Left ventricle myocardium inferior (tissue), 1 donor: Measurements from ENCODE around the gene PCNX2. TPM values are rescaled to one million over a fixed set of nuclear protein-coding genes. Genes with fewer than 3 reads are reported as not detected.

Source experiments
- DNase-seq: peaks from one replicate; pipeline ENCODE4 v3.0.0-alpha.2; 2020
- H3K27ac ChIP-seq: fragments of 200-600 bp; replicated peaks from 2 replicates; pipeline ENCODE4 v1.8.0; 2021
- H3K27me3 ChIP-seq: fragments of 200-600 bp; 2 replicates; pipeline ENCODE4 v1.8.0; 2021; ENCODE audit warnings: low read depth
- H3K36me3 ChIP-seq: fragments of 200-600 bp; 2 replicates; pipeline ENCODE4 v1.8.0; 2021
- H3K4me1 ChIP-seq: fragments of 200-600 bp; 2 replicates; pipeline ENCODE4 v1.8.0; 2021
- H3K4me3 ChIP-seq: fragments of 200-600 bp; 2 replicates; pipeline ENCODE4 v1.8.0; 2021; ENCODE audit warnings: mild to moderate bottlenecking, moderate library complexity
- H3K9me3 ChIP-seq: fragments of 200-600 bp; replicated peaks from 2 replicates; pipeline ENCODE4 v1.8.0; 2021
- CTCF ChIP-seq: fragments of 200-600 bp; IDR thresholded peaks from 2 replicates; pipeline ENCODE4 v1.8.0; 2021; ENCODE audit warnings: antibody characterized with exemption, mild to moderate bottlenecking, borderline replicate concordance
- intact Hi-C: fragments of 100-400 bp; cut with micrococcal nuclease; formaldehyde crosslinking; loops from one replicate; pipeline ENCODE4 v1.11.0; 2022
- total RNA-seq: library from RNA; stranded (reverse); fragmentation: NEBNext Ultra II Directional; extraction: Animal tissue kit (Norgen Biotek cat#: 25700); gene quantifications from one replicate; pipeline ENCODE4 v1.2.1, GENCODE V29; 2021
- donor health status: DM: no; HTN: yes; CAD: no; lungs with severe emphysema.

The PCNX2 gene
- total RNA-seq, 1 donor from 2014 or later, result 0.82 TPM

- Histone ChIP-seq H3K27ac (no peak overlapping the region), H3K4me1 (peaks cover 11% of the 10 kb centered on the region), H3K9me3 (no peaks in the 10 kb centered on the region), H3K27me3 (no peaks in the 10 kb centered on the region), H3K4me3 (no peak overlapping the region), H3K36me3 (no peaks in the 10 kb centered on the region)
- no peak for TF ChIP-seq CTCF
- intact Hi-C loops, result no loop called here
- no peak for DNase-seq
Measured at GRCh38 chr1:233251201-233251720, 44.3 kb downstream of the PCNX2 start.

- intact Hi-C loops, result no loop called here
- DNase-seq, result no peak
- H3K4me3 ChIP-seq, result no peak overlapping the region
- no peaks in the 10 kb centered on the region for H3K9me3 ChIP-seq
- no peaks in the 10 kb centered on the region for H3K36me3 ChIP-seq
- TF ChIP-seq CTCF, result no peak
- H3K4me1 ChIP-seq, result peaks cover 13% of the 10 kb centered on the region
- H3K27me3 ChIP-seq, result no peaks in the 10 kb centered on the region
- no peak overlapping the region for H3K27ac ChIP-seq
Measured at GRCh38 chr1:233248014-233248413, 47.5 kb downstream of the PCNX2 start.

- intact Hi-C loops, result no loop called here
- Histone ChIP-seq H3K4me3 (no peak overlapping the region), H3K27ac (no peak overlapping the region), H3K4me1 (peaks cover 18% of the 10 kb centered on the region), H3K9me3 (no peaks in the 10 kb centered on the region), H3K27me3 (no peaks in the 10 kb centered on the region), H3K36me3 (no peaks in the 10 kb centered on the region)
- DNase-seq, result no peak
- TF ChIP-seq CTCF, result no peak
Measured at GRCh38 chr1:233246965-233247364, 48.6 kb downstream of the PCNX2 start.

GRCh38 chr1:233245191-233245765 is 50.2 kb downstream of the PCNX2 start:
- peaks cover 28% of the 10 kb centered on the region for H3K4me1 ChIP-seq
- intact Hi-C loops, result no loop called here
- H3K36me3 ChIP-seq, result no peaks in the 10 kb centered on the region
- H3K4me3 ChIP-seq, result no peak overlapping the region
- no peaks in the 10 kb centered on the region for H3K9me3 ChIP-seq
- no peak overlapping the region for H3K27ac ChIP-seq
- TF ChIP-seq CTCF, result no peak
- H3K27me3 ChIP-seq, result no peaks in the 10 kb centered on the region
- DNase-seq, result no peak

- intact Hi-C loops, result loop anchor here (5.0 kb wide), 1 partner anchor 607 kb away; no protein-coding TSS in a partner anchor
- TF ChIP-seq CTCF, result no peak
- Histone ChIP-seq H3K4me1 (peaks cover 28% of the 10 kb centered on the region), H3K36me3 (no peaks in the 10 kb centered on the region), H3K9me3 (no peaks in the 10 kb centered on the region), H3K27me3 (no peaks in the 10 kb centered on the region), H3K4me3 (no peak overlapping the region), H3K27ac (no peak overlapping the region)
- DNase-seq, result no peak
Measured at GRCh38 chr1:233244183-233244582, 51.3 kb downstream of the PCNX2 start.
